ENCODE data around the gene ATP2B3.

GRCh38 chrX:153564047-153564606 lies 46.7 kb downstream of the ATP2B3 start:
- TF ChIP-seq POLR2AphosphoS5 (IDR thresholded peaks at IDR 0.05; ENCODE audit: borderline replicate concordance, low read depth, low read length), result no peak
- no peak for TF ChIP-seq EZH2 (IDR thresholded peaks at IDR 0.05)
- TF ChIP-seq FOXP2 (optimal IDR thresholded peaks at IDR 0.05; ENCODE audit: control extremely low read depth, extremely low read length, insufficient read depth), result no peak

All from SK-N-MC (cell line).